Activated T-helper 2 cell treated with anti-CD3 and anti-CD28 coated beads, Interferon-gamma antibody, Interleukin-2, Interleukin-4, amounts not matched to agents 10 μg/mL and 5 μg/mL and 100 μg/mL, durations not matched to agents 14 hours and 24 hours and 36 hours (primary cell): ENCODE results near the gene GRK1. TPM values are rescaled to one million over a fixed set of nuclear protein-coding genes. Genes with fewer than 3 reads are reported as not detected.

Source experiments
- DNase-seq: peaks from one replicate; pipeline ENCODE4 v3.0.0; 2021; ENCODE audit warnings: low spot score
- H3K27ac Mint-ChIP-seq: one replicate; pipeline ENCODE4 v1.8.0; 2021; ENCODE audit warnings: mixed read lengths
- H3K27me3 Mint-ChIP-seq: one replicate; pipeline ENCODE4 v1.8.0; 2021; ENCODE audit warnings: low read depth, mixed read lengths
- H3K36me3 Mint-ChIP-seq: one replicate; pipeline ENCODE4 v1.8.0; 2021; ENCODE audit warnings: low read depth, mixed read lengths
- H3K4me1 Mint-ChIP-seq: one replicate; pipeline ENCODE4 v1.8.0; 2021; ENCODE audit warnings: low read depth, mixed read lengths
- H3K4me3 Mint-ChIP-seq: one replicate; pipeline ENCODE4 v1.8.0; 2021; ENCODE audit warnings: low read depth, mild to moderate bottlenecking, moderate library complexity, mixed read lengths
- H3K9me3 Mint-ChIP-seq: one replicate; pipeline ENCODE4 v1.8.0; 2021; ENCODE audit warnings: mixed read lengths
- intact Hi-C: fragments of 100-400 bp; cut with micrococcal nuclease; formaldehyde crosslinking; loops from one replicate; pipeline ENCODE4 v1.15.1; 2023
- total RNA-seq: library from RNA; stranded (reverse); gene quantifications from 2 replicates; pipeline ENCODE4 v1.2.3, GENCODE V29; 2022

GRK1 gene
- total RNA-seq, 1 donor from 2014 or later, result 0.11 TPM

DNA sequence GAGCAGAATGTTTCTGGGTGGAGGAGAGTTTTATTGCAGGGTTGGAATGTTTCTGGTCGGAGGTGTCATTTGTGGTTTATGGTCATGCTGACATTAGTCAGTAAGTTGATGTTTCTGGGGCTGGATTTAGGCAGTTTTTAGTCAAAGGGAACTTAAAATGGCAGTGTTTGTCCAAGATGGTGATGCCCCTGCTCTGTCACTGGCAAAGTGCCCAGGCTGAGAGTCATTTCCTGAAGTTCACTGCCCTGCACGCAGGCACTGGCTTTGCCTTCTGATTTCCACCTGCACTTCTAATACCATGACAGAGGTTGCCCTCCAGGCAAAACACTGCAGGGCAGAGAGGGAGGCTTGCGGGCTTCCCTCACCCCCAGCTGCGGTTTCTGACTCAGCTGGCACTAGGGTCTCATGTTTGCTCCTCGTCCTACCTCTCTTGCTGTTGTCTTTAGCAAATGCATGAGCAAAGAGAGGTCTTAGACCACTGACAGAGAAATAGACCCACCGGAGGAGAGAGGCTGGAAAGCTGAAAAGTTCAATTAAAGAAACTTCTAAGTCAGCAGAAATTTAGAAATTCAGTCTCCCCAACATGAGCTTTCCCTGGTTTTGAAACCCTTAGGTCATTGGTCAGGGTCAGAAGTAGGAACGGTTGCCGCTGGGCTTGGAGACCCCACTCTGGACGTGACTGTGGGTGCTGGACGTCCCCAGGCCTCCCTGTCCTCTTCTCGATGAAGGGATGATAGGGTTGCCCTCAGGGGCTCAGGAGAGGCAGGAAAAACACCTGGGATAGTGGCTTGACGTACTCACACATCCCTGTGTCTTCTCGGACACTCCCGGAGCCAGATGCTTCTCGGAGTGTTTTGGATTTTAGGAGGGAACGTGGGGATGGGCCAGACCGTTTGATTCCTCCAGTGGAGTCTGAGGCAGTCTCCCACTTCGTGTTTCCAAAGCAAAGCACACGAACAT is 118.3 kb downstream of the GRK1 start:
- H3K4me3 Mint-ChIP-seq, result no peak overlapping the region
- H3K9me3 Mint-ChIP-seq, result no peaks in the 10 kb centered on the region
- H3K27ac Mint-ChIP-seq, result no peak overlapping the region
- H3K27me3 Mint-ChIP-seq, result peaks cover 9% of the 10 kb centered on the region
- H3K4me1 Mint-ChIP-seq, result no peaks in the 10 kb centered on the region
- no peaks in the 10 kb centered on the region for H3K36me3 Mint-ChIP-seq
- intact Hi-C loops, result no loop called here
- no peak for DNase-seq

DNA sequence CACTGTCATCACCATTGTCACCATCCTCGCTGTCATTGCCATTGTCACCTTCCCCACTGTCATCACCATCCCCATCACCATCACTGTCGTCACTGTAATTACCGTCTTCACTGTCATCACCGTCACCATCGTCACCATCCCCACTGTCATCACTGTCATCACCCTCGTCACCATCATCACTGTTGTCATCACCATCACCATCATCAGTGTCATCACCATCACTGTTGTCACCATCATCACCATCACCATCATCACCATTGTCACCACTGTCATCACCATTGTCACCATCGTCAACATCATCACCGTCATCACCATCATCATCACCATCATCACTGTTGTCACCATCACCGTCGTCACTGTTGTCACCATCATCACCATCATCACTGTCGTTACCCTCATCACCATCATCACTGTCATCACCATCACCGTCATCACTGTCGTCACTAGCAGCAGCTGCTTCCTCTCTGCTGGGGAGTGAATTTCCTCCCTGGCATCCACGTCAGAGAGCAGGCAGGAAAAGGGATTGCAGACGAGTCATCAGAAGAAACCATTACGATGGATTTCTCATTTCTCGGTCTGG is 119.3 kb downstream of the GRK1 start:
- Mint-ChIP-seq H3K27ac (no peak overlapping the region), H3K9me3 (no peaks in the 10 kb centered on the region), H3K27me3 (peaks cover 6% of the 10 kb centered on the region), H3K4me3 (no peak overlapping the region), H3K36me3 (no peaks in the 10 kb centered on the region), H3K4me1 (no peaks in the 10 kb centered on the region)
- no peak for DNase-seq
- intact Hi-C loops, result no loop called here

Other genes starting within 250 kb of the GRK1 start
- gene ADPRHL1, start 213.7 kb upstream of the GRK1 start, total RNA-seq, result 0.64 TPM in 2 replicates
- 22.2 and 25.5 TPM in 2 replicates for gene DCUN1D2, start 176.5 kb upstream of the GRK1 start, total RNA-seq
- 164 and 177 TPM in 2 replicates for gene TFDP1, start 82.5 kb upstream of the GRK1 start, total RNA-seq
- not detected in 2 replicates for gene ATP4B, start 9.0 kb upstream of the GRK1 start, total RNA-seq
- gene TMEM255B, start 92.0 kb downstream of the GRK1 start, total RNA-seq, result 2.1 and 2.2 TPM in 2 replicates
- gene GAS6, start 196.9 kb downstream of the GRK1 start, total RNA-seq, result 0.14 and 0.32 TPM in 2 replicates